HepG2 (cell line): ENCODE results near the gene MARVELD3. TPM values are rescaled to one million over a fixed set of nuclear protein-coding genes. Genes with fewer than 3 reads are reported as not detected.

Experiments used
- HOXA7 ChIP-seq: sonication (generic); formaldehyde crosslinking; IDR thresholded peaks from 2 replicates; pipeline ENCODE4 v1.8.1; 2022; ENCODE audit warnings: mild to moderate bottlenecking, missing genetic modification reagents, moderate library complexity
- MBD4 ChIP-seq: IDR thresholded peaks from 2 replicates; pipeline ENCODE4 v1.6.1; 2012; ENCODE audit warnings: low read length, inconsistent platforms, borderline replicate concordance
- MED8 ChIP-seq: sonication (generic); formaldehyde crosslinking; IDR thresholded peaks from 2 replicates; pipeline ENCODE4 v1.8.1; 2023; ENCODE audit warnings: mild to moderate bottlenecking, missing genetic modification reagents; ENCODE audit not compliant: insufficient replicate concordance
- NFATC3 ChIP-seq: sonication (generic); formaldehyde crosslinking; IDR thresholded peaks from 2 replicates; pipeline ENCODE4 v1.5.1; 2020; ENCODE audit warnings: mild to moderate bottlenecking, missing genetic modification reagents
- PHF20 ChIP-seq: sonication (generic); formaldehyde crosslinking; IDR thresholded peaks from 2 replicates; pipeline ENCODE4 v1.5.0; 2020; ENCODE audit warnings: mild to moderate bottlenecking, missing genetic modification reagents
- STAT5B ChIP-seq: sonication (generic); formaldehyde crosslinking; IDR thresholded peaks from 2 replicates; pipeline ENCODE4 v1.4.0; 2020; ENCODE audit warnings: missing genetic modification reagents
- ZFP1 ChIP-seq: IDR thresholded peaks from 2 replicates; pipeline ENCODE4 v1.6.1; 2016
- ZNF816 ChIP-seq: sonication (generic); formaldehyde crosslinking; IDR thresholded peaks from 2 replicates; pipeline ENCODE4 v1.8.0; 2022; ENCODE audit warnings: missing genetic modification reagents, mild to moderate bottlenecking, borderline replicate concordance
- ZNF850 ChIP-seq: sonication (generic); formaldehyde crosslinking; conservative IDR thresholded peaks from 2 replicates; pipeline ENCODE4 v1.9.0; 2021; ENCODE audit warnings: mild to moderate bottlenecking, missing genetic modification reagents
- polyA plus RNA-seq, 8 experiments: library from polyadenylated mRNA; depleted of rRNA in 3 of 8; stranded (reverse) in 7 of 8; unstranded in 1 of 8; fragments of >200 nt; fragmentation: Illumina TruSeq in 4 of 8; extraction: Trizol in 4 of 8; gene quantifications; 2 replicates each; pipeline versions ENCODE4 v1.2.1 to v1.2.3, GENCODE V29; 2011 to 2016; ENCODE audit warnings: low read depth in 4 of 8, missing spikeins in 1 of 8, mixed read lengths in 1 of 8; ENCODE audit not compliant: insufficient read depth in 1 of 8
- total RNA-seq, 5 experiments: library from RNA; depleted of rRNA; stranded (reverse); fragments of >200 nt; fragmentation: Illumina TruSeq; extraction: Trizol; gene quantifications; 2 replicates each; pipeline ENCODE4 v1.2.3, GENCODE V29; 2016; ENCODE audit warnings: low read depth in 1 of 5
- TF ChIP-seq, protein P1 (sequence below), 2 experiments: IDR thresholded peaks; 2 replicates each; pipeline ENCODE4 v1.6.1; 2011 to 2012; ENCODE audit warnings: low read length in 2 of 2, borderline replicate concordance in 1 of 2, low read depth in 1 of 2, mild to moderate bottlenecking in 1 of 2, moderate library complexity in 1 of 2
- TF ChIP-seq, protein P2 (sequence below): sonication (generic); formaldehyde crosslinking; IDR thresholded peaks from 2 replicates; pipeline ENCODE4; 2020; ENCODE audit warnings: missing genetic modification reagents, mild to moderate bottlenecking, borderline replicate concordance
- TF ChIP-seq, protein P3 (sequence below), 2 experiments: sonication (generic) in 1 of 2; formaldehyde crosslinking in 1 of 2; IDR thresholded peaks; 2 replicates each; pipeline versions ENCODE4 v1.4.0 to v1.6.1; 2016 to 2020; ENCODE audit warnings: borderline replicate concordance in 1 of 2, low read depth in 1 of 2, mild to moderate bottlenecking in 1 of 2, missing genetic modification reagents in 1 of 2
- TF ChIP-seq, protein P4 (sequence below): IDR thresholded peaks from 2 replicates; pipeline ENCODE4 v1.6.1; 2016; ENCODE audit warnings: mild to moderate bottlenecking

Gene MARVELD3
- total and polyA plus RNA-seq, 2 of the 13 experiments (the other 11 are each of a cell fraction or from before 2014, with no cell fraction given) = 4.8 to 5.6 TPM

DNA sequence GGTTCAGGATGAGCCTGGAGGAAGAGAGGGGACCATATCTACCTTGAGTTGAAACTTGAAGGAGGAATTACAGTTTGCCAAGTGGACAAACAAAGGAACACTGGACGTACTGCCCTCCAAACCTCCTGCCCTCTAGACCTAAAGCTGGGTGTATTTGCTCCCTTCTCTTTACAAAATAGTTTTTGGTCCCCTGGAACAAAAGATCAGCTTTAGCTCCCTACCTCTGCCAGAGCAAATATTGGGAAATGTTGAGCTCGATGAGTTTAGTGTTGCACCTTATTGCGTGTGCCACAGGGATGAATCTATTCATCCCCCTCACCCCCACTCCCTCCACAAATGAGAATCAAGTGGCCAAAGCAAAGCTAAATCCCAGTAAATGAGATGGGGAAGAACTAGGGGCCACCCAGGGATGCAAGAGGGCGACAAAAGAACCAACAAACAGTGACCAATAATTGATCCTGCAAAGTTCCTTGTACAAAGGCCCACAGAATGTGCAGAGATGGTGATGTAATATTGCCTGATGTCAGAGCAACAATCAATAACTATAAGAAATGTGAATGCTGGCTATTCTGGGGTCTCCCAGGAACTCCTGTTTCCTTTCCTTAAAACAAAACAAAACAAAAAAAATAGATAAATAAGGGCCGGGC lies 31.9 kb upstream of the MARVELD3 start (continued):
- TF ChIP-seq, protein P1, sequence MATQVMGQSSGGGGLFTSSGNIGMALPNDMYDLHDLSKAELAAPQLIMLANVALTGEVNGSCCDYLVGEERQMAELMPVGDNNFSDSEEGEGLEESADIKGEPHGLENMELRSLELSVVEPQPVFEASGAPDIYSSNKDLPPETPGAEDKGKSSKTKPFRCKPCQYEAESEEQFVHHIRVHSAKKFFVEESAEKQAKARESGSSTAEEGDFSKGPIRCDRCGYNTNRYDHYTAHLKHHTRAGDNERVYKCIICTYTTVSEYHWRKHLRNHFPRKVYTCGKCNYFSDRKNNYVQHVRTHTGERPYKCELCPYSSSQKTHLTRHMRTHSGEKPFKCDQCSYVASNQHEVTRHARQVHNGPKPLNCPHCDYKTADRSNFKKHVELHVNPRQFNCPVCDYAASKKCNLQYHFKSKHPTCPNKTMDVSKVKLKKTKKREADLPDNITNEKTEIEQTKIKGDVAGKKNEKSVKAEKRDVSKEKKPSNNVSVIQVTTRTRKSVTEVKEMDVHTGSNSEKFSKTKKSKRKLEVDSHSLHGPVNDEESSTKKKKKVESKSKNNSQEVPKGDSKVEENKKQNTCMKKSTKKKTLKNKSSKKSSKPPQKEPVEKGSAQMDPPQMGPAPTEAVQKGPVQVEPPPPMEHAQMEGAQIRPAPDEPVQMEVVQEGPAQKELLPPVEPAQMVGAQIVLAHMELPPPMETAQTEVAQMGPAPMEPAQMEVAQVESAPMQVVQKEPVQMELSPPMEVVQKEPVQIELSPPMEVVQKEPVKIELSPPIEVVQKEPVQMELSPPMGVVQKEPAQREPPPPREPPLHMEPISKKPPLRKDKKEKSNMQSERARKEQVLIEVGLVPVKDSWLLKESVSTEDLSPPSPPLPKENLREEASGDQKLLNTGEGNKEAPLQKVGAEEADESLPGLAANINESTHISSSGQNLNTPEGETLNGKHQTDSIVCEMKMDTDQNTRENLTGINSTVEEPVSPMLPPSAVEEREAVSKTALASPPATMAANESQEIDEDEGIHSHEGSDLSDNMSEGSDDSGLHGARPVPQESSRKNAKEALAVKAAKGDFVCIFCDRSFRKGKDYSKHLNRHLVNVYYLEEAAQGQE (IDR thresholded peaks at IDR 0.05; ENCODE audit: borderline replicate concordance in 1 of 2, low read depth in 1 of 2, low read length in 2 of 2) = no peak
- TF ChIP-seq STAT5B (CRISPR knock-in tag) (no peak), NFATC3 (no peak), MED8 (CRISPR knock-in tag) (peak; percentile 53), ZFP1 (no peak; the same call in none of the 2 replicates), MBD4 (no peak; the same call in 1 of the 2 replicates), HOXA7 (CRISPR knock-in tag) (no peak), ZNF850 (CRISPR knock-in tag) (no peak), PHF20 (CRISPR knock-in tag) (no peak), ZNF816 (CRISPR knock-in tag) (no peak)
- TF ChIP-seq, protein P2, sequence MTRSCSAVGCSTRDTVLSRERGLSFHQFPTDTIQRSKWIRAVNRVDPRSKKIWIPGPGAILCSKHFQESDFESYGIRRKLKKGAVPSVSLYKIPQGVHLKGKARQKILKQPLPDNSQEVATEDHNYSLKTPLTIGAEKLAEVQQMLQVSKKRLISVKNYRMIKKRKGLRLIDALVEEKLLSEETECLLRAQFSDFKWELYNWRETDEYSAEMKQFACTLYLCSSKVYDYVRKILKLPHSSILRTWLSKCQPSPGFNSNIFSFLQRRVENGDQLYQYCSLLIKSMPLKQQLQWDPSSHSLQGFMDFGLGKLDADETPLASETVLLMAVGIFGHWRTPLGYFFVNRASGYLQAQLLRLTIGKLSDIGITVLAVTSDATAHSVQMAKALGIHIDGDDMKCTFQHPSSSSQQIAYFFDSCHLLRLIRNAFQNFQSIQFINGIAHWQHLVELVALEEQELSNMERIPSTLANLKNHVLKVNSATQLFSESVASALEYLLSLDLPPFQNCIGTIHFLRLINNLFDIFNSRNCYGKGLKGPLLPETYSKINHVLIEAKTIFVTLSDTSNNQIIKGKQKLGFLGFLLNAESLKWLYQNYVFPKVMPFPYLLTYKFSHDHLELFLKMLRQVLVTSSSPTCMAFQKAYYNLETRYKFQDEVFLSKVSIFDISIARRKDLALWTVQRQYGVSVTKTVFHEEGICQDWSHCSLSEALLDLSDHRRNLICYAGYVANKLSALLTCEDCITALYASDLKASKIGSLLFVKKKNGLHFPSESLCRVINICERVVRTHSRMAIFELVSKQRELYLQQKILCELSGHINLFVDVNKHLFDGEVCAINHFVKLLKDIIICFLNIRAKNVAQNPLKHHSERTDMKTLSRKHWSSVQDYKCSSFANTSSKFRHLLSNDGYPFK (CRISPR knock-in tag) = no peak
- TF ChIP-seq, protein P3, sequence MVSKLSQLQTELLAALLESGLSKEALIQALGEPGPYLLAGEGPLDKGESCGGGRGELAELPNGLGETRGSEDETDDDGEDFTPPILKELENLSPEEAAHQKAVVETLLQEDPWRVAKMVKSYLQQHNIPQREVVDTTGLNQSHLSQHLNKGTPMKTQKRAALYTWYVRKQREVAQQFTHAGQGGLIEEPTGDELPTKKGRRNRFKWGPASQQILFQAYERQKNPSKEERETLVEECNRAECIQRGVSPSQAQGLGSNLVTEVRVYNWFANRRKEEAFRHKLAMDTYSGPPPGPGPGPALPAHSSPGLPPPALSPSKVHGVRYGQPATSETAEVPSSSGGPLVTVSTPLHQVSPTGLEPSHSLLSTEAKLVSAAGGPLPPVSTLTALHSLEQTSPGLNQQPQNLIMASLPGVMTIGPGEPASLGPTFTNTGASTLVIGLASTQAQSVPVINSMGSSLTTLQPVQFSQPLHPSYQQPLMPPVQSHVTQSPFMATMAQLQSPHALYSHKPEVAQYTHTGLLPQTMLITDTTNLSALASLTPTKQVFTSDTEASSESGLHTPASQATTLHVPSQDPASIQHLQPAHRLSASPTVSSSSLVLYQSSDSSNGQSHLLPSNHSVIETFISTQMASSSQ (IDR thresholded peaks at IDR 0.05; ENCODE audit: low read depth) = 0 out of 2 replicates have a peak, but pooled peaks have one; percentile 10
- TF ChIP-seq, protein P3 (CRISPR knock-in tag; IDR thresholded peaks at IDR 0.05; ENCODE audit: borderline replicate concordance) = no peak; the same call in 1 of the 2 replicates
- TF ChIP-seq, protein P4, sequence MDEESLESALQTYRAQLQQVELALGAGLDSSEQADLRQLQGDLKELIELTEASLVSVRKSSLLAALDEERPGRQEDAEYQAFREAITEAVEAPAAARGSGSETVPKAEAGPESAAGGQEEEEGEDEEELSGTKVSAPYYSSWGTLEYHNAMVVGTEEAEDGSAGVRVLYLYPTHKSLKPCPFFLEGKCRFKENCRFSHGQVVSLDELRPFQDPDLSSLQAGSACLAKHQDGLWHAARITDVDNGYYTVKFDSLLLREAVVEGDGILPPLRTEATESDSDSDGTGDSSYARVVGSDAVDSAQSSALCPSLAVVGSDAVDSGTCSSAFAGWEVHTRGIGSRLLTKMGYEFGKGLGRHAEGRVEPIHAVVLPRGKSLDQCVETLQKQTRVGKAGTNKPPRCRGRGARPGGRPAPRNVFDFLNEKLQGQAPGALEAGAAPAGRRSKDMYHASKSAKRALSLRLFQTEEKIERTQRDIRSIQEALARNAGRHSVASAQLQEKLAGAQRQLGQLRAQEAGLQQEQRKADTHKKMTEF = peak; percentile 78
